Effector CD8-positive, alpha-beta T cell (primary cell): ENCODE measurements around the gene GOLGA8Q.
"Not testable (repeated sequence)": the region's sequence is repeated elsewhere in the genome, so short reads cannot be mapped to it uniquely, and the experiment has no call there.

Source experiments
- DNase-seq: peaks from one replicate; lab custom pipeline; 2025; lab: John Stamatoyannopoulos, UW
- total RNA-seq, 4 experiments: gene quantifications; one replicate each; lab custom pipeline; 2026; lab: John Stamatoyannopoulos, UW

Gene GOLGA8Q
- total RNA-seq: 0 to 0.49 (median 0.27) reads per million in 4 experiments

- DNase-seq: not testable (repeated sequence)
Observed at GRCh38 chr15:30551750-30552149, at the start of gene GOLGA8Q. GOLGA8Q (plus strand) TSS chr15:30552050; CDS start chr15:30552078, 28 bp downstream.

- not testable (repeated sequence) for DNase-seq
Observed at GRCh38 chr15:30502904-30503781, 48.7 kb upstream of the GOLGA8Q start.

- not testable (repeated sequence) for DNase-seq
Observed at GRCh38 chr15:30504162-30504843, 47.5 kb upstream of the GOLGA8Q start.

GRCh38 chr15:30514545-30514944 is 37.3 kb upstream of the GOLGA8Q start:
- DNase-seq: not testable (repeated sequence)

- DNase-seq: not testable (repeated sequence)
Observed at GRCh38 chr15:30523453-30524243, 28.2 kb upstream of the GOLGA8Q start.

- not testable (repeated sequence) for DNase-seq
Observed at GRCh38 chr15:30525912-30526311, 25.9 kb upstream of the GOLGA8Q start.

- DNase-seq: not testable (repeated sequence)
Observed at GRCh38 chr15:30529049-30529448, 22.8 kb upstream of the GOLGA8Q start.

GRCh38 chr15:30566949-30567348 is 15.1 kb downstream of the GOLGA8Q start:
- not testable (repeated sequence) for DNase-seq

GRCh38 chr15:30573012-30573491 is 21.2 kb downstream of the GOLGA8Q start:
- not testable (repeated sequence) for DNase-seq

GRCh38 chr15:30579394-30579970 is 27.6 kb downstream of the GOLGA8Q start:
- not testable (repeated sequence) for DNase-seq

GRCh38 chr15:30580716-30581115 is 28.9 kb downstream of the GOLGA8Q start:
- not testable (repeated sequence) for DNase-seq

GRCh38 chr15:30598953-30599352 is 47.1 kb downstream of the GOLGA8Q start:
- not testable (repeated sequence) for DNase-seq

GRCh38 chr15:30603796-30604195 is 51.9 kb downstream of the GOLGA8Q start, which contains the start of gene GOLGA8H:
GOLGA8H (plus strand) TSS chr15:30604028; CDS start chr15:30604126, 98 bp downstream.
- DNase-seq: not testable (repeated sequence)
